Left lung (tissue), 10 donors: Measurements from ENCODE around the gene FOXK1. TPM values are rescaled to one million over a fixed set of nuclear protein-coding genes. Genes with fewer than 3 reads are reported as not detected.

Experiments used
- ATAC-seq: fragments of 200-7000 bp; cut with Tn5 transposase; one replicate; pipeline ENCODE4 v1.9.1; 2020; ENCODE audit warnings: moderate library complexity
- DNase-seq, 4 donors: peaks; one replicate each; pipeline ENCODE4 v3.0.0-alpha.2; 2013 to 2020
- H3K27ac ChIP-seq, 2 donors: fragments of 200-600 bp; sonication (generic) in 1 of 2; one replicate each; pipeline versions ENCODE4 v1.5.0 to v1.8.0; 2020 to 2021
- H3K27me3 ChIP-seq, 2 donors: fragments of 200-600 bp; sonication (generic) in 1 of 2; one replicate each; pipeline versions ENCODE4 v1.5.0 to v1.8.0; 2020 to 2021
- H3K36me3 ChIP-seq, 2 donors: fragments of 200-600 bp; sonication (generic) in 1 of 2; one replicate each; pipeline versions ENCODE4 v1.5.0 to v1.8.0; 2020 to 2021
- H3K4me1 ChIP-seq, 2 donors: fragments of 200-600 bp; one replicate each; pipeline ENCODE4 v1.8.0; 2021
- H3K4me3 ChIP-seq, 2 donors: fragments of 200-600 bp; sonication (generic) in 1 of 2; one replicate each; pipeline versions ENCODE4 v1.5.0 to v1.8.0; 2020 to 2021; ENCODE audit warnings: mild to moderate bottlenecking in 1 of 2
- H3K9me3 ChIP-seq, 2 donors: fragments of 200-600 bp; sonication (generic) in 1 of 2; one replicate each; pipeline versions ENCODE4 v1.5.0 to v1.8.0; 2020 to 2021
- CTCF ChIP-seq, 2 donors: fragments of 200-600 bp; sonication (generic) in 1 of 2; IDR thresholded peaks; one replicate each; pipeline versions ENCODE4 v1.5.0 to v1.8.0; 2021; ENCODE audit warnings: antibody characterized with exemption in 2 of 2
- intact Hi-C, 2 donors: fragments of 100-400 bp; cut with DNase I; formaldehyde crosslinking; loops; one replicate each; pipeline versions ENCODE4 v1.11.2 to v1.14.2; 2022
- polyA plus RNA-seq, 6 donors: library from polyadenylated mRNA; unstranded; fragments of 120-200 nt; gene quantifications; one replicate each; pipeline ENCODE4 v1.2.1, GENCODE V29; 2013; ENCODE audit not compliant: insufficient read length in 6 of 6
- total RNA-seq, 2 donors: library from RNA; stranded (reverse); fragmentation: NEBNext Ultra II Directional; extraction: Animal tissue kit (Norgen Biotek cat#: 25700); gene quantifications; one replicate each; pipeline ENCODE4 v1.2.1, GENCODE V29; 2021
- donor health status: DM: no; HTN: yes; CAD: no.
- donor health status: DM: no; HTN: no; CAD: no.

FOXK1 gene
- total and polyA plus RNA-seq, 8 donors, result 15.1 to 29.2 (median 18.8) TPM

- DNase-seq (no peak), ATAC-seq (no peak)
- H3K27ac ChIP-seq, result peak overlapping the region in 1 of 2 donors; percentile 73
- TF ChIP-seq CTCF (IDR thresholded peaks at IDR 0.05), result no peak
- no peaks in the 10 kb centered on the region for H3K27me3 ChIP-seq
- peaks cover 10 to 45% of the 10 kb centered on the region in 2 donors for H3K4me1 ChIP-seq
- no peaks in the 10 kb centered on the region for H3K36me3 ChIP-seq
- no peak overlapping the region for H3K4me3 ChIP-seq
- intact Hi-C loops, result no loop called here
- H3K9me3 ChIP-seq, result no peaks in the 10 kb centered on the region
Observed at GRCh38 chr7:4694305-4694704, 12.2 kb downstream of the FOXK1 start.

- ATAC-seq (no peak), DNase-seq (no peak)
- Histone ChIP-seq H3K36me3 (no peaks in the 10 kb centered on the region), H3K27ac (no peak overlapping the region), H3K4me3 (no peak overlapping the region), H3K27me3 (no peaks in the 10 kb centered on the region), H3K4me1 (peaks cover 11 to 49% of the 10 kb centered on the region in 2 donors), H3K9me3 (no peaks in the 10 kb centered on the region)
- intact Hi-C loops, result no loop called here
- TF ChIP-seq CTCF (IDR thresholded peaks at IDR 0.05), result no peak
Observed at GRCh38 chr7:4698707-4699275, 16.7 kb downstream of the FOXK1 start.

GRCh38 chr7:4699841-4700240, 17.7 kb downstream of the FOXK1 start:
- DNase-seq, result peak in 1 of 4 donors; percentile 19
- ATAC-seq, result peak; percentile 47
- intact Hi-C loops, result no loop called here
- no peak for TF ChIP-seq CTCF (IDR thresholded peaks at IDR 0.05)
- Histone ChIP-seq H3K27me3 (no peaks in the 10 kb centered on the region), H3K4me1 (peaks cover 4 to 42% of the 10 kb centered on the region in 2 donors), H3K27ac (peak overlapping the region in 1 of 2 donors; percentile 3), H3K36me3 (no peaks in the 10 kb centered on the region), H3K4me3 (no peak overlapping the region), H3K9me3 (no peaks in the 10 kb centered on the region)

GRCh38 chr7:4700577-4701235, 18.6 kb downstream of the FOXK1 start:
- H3K4me1 ChIP-seq, result peaks cover 4 to 50% of the 10 kb centered on the region in 2 donors
- H3K27ac ChIP-seq, result peak overlapping the region in 1 of 2 donors; percentile 3
- H3K27me3 ChIP-seq, result no peaks in the 10 kb centered on the region
- DNase-seq (peak in 1 of 4 donors; percentile 38), ATAC-seq (peak; percentile 66)
- intact Hi-C loops, result no loop called here
- H3K36me3 ChIP-seq, result no peaks in the 10 kb centered on the region
- no peak for TF ChIP-seq CTCF (IDR thresholded peaks at IDR 0.05)
- no peaks in the 10 kb centered on the region for H3K9me3 ChIP-seq
- no peak overlapping the region for H3K4me3 ChIP-seq

- Histone ChIP-seq H3K4me3 (no peak overlapping the region), H3K27me3 (no peaks in the 10 kb centered on the region), H3K27ac (no peak overlapping the region), H3K36me3 (no peaks in the 10 kb centered on the region), H3K4me1 (peaks cover 9 to 73% of the 10 kb centered on the region in 2 donors), H3K9me3 (no peaks in the 10 kb centered on the region)
- intact Hi-C loops, result no loop called here
- TF ChIP-seq CTCF (IDR thresholded peaks at IDR 0.05), result no peak
- DNase-seq (peak in 1 of 4 donors; percentile 70), ATAC-seq (no peak)
Observed at GRCh38 chr7:4702961-4703512, 20.9 kb downstream of the FOXK1 start.
